Right renal pelvis (tissue), 4 donors: Measurements from ENCODE around the gene WDR90. TPM values are rescaled to one million over a fixed set of nuclear protein-coding genes. Genes with fewer than 3 reads are reported as not detected.

Source experiments
- DNase-seq, 4 donors: peaks; one replicate each; pipeline ENCODE4 v3.0.0-alpha.2; 2013; ENCODE audit warnings: low read depth in 4 of 4, low spot score in 3 of 4, missing footprints in 1 of 4
- polyA plus RNA-seq, 4 donors: library from polyadenylated mRNA; unstranded; fragments of 120-200 nt; gene quantifications; one replicate each; pipeline ENCODE4 v1.2.1, GENCODE V29; 2013; ENCODE audit not compliant: insufficient read length in 4 of 4

Gene WDR90
- polyA plus RNA-seq, 4 donors = 28.1 to 49.7 (median 37.7) TPM

DNA sequence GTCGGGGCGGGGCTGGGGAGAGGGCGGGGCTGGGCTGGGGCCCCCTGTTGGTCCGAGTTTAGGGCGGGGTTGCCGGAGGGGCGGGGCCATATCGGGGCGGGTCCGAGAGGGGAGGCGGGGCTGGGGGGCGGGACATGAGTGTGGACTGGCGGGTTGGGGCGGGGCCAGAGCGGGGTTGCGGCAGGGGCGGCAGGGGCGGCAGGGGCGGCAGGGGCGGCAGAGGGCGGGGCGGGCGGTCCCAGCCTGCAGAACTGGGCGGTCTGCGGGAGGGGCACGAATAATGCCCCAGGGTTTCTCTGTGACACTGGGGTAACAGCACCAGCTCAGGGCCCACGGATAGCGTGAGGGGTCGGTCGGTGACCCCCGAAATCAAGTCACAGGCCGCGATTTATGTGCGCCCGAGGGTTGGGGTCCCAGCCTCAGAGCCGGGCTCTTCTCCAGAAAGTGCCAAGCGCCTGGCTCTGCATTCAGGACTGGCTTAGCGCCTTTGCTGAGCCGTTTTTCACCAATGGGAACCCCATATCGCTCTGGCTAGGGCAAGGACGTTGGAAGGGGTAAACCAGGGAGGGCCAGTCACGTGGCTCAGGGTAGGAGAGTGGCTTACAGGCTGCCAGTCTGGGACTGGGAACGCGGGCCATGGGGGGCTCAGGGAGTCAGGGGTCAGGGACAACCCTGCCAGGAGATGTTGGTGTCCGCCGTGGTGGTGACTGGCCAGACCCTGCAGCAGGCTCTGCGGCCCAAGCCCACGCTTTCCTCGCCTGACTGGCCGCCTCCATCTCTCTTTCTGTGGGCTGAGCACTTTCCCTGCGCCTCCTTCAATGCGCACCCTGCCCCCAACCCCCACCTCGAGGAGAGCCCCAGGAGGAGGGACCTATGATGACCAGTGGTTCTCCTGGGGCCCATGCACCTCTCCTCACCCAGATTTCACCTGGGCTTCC lies 11.8 kb upstream of the WDR90 start:
- peak in 3 of 4 donors; percentile 77 to 80 (median 78) for DNase-seq

DNA sequence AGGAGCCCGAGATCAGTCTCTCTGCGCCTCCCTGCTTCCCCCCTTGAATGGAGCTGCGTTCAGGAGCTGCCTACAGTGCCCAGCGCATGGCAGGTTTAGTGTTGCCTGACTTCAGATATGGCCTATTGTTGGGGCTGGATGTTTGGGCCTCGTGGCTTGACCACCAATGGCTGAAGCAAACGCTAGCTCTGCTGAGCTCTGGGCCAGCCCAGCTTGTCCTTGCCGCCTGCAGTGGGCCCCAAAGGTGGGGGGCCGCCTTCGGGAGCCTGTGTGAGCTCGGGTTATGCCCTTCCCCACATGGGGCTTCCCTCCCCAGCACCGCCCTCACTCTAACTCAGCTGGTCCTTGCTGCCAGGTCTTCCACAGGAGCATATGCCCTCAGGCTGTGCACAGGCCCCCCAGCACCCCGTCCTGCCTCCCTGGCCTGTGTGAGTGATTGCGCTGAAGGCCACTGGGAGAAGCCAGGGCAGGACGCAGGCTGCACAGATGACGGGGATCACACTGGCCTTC lies 11.1 kb upstream of the WDR90 start:
- DNase-seq = no peak

DNA sequence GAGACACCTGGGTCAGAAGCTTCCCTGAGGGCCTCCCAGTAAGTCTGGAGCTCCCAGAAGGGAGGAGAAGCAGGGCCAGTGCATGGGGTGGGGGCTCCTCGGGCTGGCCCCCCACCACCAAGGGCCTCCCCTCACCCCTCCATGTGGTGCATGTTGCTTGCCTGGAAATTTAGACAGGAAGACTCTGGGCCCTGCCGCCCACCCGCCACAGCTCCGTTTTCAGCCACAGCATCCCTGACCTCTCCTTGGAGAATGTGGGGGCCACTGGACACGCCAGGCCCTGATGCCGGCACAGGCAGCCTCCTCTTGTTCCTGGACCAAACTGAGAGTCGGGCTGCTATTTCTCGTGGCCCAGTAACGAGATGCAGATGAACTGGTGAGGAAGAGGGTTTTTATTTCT lies 10.3 kb upstream of the WDR90 start:
- no peak for DNase-seq

DNA sequence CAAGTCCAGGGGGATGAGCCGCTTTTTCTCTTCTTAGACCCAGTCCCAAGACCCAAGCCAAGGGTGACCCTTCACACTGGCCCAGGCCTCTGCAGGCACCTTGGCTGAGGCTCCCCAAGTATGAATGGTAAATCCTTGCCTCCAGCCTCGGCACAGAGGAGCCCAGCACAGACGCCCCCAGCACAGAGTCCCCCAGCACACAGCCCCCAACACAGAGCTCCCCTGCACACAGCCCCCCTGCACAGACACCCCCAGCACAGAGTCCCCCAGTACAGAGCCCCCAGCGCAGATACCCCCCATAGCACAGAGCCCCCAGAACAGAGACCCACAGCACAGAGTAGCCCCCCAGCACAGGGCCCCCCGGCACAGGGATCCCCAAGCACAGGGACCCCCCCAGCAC lies 8.6 kb upstream of the WDR90 start:
- no peak for DNase-seq

DNA sequence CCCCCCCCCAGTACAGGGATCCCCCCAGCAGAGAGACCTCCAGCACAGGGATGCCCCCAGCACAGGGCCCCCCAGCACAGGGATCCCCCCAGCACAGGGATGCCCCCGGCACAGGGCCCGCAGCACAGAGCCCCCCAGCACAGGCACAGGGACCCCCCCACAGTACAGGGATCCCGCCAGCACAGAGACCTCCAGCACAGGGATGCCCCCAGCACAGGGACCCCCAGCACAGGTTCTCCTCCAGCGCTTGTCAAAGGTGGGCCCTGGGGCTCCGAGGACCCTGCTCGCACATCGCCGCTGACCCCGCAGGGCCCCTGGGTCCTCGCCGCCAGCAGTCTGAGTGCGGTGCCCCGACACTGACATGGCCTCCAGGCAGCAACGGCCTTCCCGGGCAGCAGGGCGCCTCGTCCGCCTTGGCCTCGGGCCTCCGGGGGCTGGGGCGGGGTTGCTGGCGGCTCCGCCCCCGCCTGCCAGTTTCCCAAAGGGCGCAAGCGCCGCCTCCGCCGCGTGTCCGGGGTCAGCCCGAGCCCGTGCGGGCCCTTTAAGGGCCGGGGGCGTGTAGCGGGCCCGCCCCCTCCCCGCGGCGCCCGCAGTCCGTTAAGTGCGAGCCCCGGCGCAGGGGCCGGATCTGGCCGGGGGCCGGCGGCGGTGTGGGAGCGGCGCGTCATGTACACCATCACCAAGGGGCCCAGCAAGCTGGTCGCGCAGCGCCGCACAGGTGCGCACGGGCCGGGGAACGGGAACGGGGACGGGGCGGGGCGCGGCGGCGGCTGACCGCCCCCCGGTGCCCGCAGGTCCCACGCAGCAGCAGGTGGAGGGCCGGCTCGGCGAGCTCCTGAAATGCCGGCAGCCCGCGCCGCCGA lies 7.6 kb upstream of the WDR90 start, which contains the start of gene MCRIP2:
Gene MCRIP2, plus strand, starts transcription at position 503 of the 863 bp plus-strand sequence. Its CDS starts 164 bp downstream, at position 667.
- no peak for DNase-seq

DNA sequence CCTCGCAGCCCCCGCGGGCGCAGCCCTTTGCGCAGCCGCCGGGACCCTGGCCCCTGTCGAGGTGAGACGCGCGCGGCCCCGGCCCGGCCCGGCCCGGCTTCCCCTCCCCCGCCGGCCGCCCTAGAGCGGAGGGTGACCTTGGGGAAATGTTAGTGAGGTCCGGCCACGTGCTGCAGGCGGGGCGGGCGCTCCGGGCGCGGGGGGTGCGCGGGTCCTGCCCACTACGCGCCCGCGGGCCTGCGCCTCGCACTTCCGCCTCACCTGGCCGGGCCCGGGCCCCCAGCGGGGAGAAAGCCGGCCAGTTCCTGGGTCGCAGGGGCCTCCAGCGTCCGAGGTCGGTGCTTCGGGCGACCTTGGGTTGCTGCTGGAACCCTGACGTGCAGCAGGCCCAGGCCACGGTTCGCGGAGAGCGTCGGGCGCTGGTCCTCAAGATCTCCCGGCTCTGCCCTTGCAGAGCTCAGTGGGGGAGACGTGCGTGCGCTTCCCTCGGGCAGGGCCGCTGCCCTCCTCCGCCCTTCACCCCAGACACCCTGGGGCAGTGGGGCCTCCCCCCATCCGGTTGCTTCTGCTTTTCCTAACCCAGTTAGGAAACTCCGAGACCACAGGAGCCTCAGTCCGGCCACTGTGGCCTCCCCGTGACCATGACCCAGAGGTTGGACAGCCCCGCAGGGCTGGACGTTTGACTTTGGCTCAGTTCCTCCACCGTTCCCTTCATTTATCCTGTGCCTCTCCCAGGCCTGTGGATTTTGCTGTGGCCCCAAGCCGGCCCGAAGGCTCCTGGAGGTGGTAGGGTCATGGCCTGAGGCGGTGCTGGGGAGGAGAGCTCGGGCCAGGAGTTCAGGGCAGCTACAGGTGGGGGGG lies 6.7 kb upstream of the WDR90 start:
- no peak for DNase-seq

DNA sequence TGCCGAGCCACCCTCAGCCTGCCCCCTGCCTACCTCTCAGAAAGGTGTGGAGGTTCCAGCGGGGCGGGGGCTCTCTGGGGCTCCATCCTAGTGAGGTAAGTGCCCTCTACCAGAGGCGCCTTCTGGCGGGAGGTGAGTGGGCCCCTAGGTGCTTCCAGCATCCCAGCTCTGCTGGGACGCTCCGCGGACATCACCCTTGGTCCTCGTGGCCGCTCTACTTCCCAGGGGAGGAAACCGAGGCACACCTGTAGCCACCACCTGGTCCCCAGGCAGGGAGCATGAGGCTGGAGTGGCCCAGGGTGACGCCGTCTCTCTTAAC lies 6.2 kb upstream of the WDR90 start:
- DNase-seq = no peak

DNA sequence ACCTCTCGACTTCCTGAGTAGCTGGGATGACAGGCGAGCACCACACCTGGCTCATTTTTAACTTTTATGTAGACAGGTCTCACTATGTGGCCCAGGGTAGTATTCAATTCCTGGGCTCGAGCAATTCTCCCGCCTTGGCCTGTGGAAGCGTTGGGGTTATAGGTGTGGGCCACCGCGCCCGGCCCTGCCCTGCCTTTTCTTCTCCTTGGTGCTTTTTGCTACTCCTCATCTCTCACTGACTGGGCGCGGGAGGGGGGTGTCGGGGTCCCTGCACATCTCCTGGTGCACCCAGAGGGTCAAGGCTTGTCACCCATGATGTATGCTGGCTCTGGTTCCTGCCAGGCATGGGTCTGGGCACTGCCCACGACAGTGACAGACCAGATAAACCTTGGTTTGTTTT lies 4.6 kb upstream of the WDR90 start:
- DNase-seq = no peak

DNA sequence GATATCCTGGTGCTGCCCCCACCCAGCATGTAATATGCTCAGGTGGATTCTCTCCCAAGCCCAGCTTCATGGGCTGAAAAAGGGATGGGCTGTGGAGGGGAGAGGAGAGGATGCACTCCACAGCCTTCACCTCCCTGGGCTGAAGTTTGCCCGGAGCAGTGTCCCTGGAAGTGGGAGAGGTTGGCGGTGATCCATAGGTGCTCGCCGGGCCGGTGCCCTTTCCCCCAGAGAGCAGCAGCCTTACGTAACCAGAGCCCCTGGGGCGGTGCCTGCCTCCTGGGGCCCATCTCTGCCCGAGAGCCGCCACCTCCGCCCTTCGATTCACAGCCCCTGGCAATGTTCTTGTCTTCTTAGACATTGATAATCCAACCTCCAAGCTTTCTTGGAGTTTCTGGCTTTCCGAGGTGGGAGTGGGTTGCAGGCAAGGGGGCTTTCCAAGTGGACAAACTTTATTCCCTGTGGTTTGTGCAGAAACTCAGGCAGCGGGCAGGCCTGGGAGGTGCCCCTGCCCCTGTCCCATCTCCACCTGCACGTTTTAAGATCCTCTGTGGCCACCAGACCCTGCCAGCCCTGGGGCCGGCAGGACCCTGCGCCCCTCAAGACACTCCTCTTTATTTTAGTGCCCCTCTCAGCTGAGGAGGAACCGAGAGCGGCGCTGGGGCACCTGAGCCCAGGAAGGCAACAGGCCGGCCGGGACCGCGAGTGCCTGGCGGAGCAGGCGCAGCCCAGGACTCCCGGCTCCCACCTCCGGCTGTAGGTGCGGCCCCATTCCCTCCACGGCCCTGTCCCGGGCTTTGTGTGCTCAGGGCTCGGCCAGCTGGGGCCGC lies 3.1 kb upstream of the WDR90 start:
- no peak for DNase-seq

DNA sequence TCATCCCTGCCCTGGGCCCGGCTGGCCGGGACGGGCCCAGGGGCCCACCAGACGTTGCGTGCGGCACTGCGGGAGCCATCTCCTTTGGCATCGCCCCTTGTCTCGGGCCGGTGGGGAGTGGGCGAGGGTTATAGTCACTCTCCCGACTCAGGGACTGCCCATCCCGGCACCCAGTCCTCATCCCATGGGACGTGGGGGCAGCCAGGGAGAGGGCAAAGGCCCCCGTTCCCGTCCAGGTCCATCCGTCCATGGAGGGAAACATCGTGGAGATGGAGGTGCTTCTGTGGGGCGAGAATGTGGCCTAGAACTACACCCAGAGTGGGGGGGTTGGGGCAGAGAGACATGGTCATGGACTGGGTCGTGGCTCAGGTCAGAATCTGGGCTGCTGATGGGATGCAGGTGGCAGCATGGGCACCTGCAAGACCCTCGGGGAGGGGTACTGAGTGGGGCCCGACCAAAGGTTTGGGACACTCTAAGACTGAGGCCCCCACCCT lies 2.4 kb upstream of the WDR90 start:
- no peak for DNase-seq

DNA sequence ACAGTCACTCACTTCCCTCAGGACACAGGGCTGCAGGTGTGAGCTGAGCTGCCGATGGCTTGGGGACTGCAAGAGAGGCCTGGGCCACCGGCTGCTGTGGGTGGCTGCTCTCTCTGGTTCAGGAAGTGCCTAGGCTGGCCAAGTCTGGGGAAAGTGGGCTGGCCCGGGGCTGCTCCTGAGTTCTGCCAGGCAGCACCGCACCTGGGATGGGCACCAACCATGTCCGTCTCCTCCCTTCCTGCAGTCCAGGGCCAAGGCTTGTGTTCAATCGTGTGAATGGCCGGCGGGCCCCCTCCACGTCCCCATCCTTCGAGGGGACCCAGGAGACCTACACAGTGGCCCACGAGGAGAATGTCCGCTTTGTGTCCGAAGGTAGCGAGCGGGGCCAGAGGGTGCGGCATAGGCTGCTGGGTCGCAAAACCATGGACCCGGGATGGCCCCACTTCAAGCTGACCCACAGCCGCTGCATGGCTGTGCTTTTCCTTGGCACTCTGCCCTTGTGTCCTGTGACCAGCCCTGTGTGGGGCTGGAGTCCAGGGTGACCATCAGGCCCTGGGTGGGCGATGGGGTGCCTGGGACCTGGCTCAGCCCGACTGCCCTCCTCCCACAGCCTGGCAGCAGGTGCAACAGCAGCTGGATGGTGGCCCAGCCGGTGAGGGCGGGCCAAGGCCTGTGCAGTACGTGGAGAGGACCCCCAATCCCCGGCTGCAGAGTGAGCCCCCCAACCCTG lies 1.8 kb upstream of the WDR90 start:
- no peak for DNase-seq

DNA sequence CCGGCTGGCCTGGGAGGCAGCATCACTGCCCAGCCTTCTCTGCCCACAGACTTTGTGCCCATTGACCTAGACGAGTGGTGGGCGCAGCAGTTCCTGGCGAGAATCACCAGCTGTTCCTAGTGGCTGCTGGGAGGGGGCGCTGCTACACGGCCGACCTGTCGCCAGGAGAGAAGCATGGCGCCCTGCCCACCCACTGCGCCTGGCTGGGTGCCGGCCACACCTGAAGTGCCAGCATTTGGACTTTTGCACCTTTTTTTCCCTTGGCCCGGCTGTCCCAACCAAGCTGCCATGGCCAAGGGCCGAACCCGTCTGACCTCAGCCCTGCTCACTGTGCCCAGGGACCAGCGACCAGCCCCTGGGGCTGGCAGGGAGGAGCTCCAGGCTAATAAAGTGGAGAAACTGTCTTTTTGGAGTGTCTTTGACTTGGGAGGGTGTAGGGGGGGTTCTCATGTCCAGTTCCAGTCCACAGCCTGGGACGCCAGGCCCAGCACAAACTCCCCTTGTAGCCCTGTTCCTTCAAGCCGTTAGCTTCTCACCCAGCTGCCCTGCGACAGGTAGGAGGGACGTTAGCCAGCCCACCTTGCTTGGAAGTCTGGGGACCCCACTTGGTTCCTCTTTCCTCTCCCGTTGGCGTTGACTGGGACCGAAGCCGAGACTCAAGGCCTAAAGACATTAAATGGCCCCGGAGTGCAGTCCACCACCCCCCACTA lies 939 bp upstream of the WDR90 start:
- no peak for DNase-seq

DNA sequence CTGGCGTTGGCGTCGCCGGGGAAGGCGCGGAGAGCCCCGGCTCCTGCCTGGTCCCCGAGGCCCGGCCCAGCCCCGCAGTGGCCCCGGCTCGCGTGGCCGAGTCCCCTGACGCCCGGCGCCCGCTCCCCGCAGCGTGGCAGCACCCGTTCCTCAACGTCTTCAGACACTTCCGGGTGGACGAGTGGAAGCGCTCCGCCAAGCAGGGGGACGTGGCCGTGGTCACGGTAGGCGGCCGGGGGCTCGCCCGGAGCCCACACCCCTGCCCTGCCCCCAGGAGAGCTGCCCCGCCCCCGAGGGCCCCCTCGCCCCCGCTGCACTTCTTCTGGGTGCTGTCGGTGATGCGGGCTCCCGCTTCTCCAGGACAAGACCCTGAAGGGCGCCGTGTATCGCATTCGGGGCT lies 466 bp downstream of the WDR90 start:
- no peak for DNase-seq

DNA sequence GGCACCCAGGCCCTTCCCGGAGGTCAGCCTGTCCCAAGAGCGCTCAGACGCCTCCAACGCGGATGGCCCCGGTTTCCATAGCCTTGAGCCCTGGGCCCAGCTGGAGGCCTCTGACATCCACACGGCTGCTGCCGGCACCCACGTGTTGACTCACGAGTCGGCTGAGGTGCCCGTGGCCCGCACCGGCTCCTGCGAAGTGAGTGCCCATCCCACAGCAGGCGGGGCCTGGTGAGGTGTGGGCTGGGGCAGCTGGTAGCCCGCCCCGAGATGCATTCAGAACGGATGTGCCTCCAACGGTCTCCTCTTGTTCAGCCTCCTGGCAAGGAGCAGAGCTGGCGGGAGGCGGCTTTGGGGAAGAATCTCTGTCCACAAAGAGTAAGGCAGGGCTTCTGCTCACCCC lies 2.7 kb downstream of the WDR90 start:
- no peak for DNase-seq

DNA sequence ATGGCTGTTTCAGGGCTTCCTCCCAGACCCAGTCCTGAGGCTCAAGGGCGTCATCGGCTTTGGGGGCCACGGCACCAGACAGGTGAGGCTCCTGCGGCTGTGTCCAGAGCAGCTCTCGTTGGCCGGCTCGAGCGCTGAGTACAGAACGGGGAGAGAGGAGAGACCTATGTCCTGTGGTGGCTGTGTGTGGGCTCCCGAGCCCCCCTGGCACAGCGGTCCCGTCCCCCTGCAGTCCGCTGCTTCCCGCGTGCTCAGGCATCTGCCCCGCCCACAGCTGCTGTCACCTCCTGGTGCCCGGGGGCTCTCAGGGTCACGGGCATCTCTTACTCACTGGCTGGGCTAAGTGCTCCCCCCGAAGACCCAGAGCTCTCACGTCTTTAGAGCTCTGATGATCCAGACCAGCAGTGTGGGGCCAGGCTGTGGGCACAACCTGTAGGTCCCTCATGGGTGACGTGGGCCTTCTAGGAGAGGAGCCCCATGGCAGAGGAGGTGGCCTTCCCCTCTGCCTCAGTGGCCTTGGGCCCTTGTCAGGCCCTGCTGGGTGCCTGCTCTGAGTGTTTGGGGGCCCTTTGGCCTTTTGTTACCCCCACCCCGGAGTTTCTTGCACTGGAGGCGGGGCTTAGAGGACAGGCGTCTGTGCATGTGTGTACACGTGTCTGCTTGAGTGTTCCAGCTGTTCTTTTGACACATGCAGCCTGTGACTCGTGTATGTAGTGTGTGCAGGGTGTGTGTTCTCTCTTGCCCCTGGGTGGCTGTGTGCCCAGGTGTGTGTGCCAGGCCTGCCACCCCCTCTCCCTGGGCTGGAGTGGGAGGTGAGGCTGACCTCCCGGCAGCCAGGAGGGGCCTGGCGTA lies 3.5 kb downstream of the WDR90 start:
- DNase-seq = no peak

DNA sequence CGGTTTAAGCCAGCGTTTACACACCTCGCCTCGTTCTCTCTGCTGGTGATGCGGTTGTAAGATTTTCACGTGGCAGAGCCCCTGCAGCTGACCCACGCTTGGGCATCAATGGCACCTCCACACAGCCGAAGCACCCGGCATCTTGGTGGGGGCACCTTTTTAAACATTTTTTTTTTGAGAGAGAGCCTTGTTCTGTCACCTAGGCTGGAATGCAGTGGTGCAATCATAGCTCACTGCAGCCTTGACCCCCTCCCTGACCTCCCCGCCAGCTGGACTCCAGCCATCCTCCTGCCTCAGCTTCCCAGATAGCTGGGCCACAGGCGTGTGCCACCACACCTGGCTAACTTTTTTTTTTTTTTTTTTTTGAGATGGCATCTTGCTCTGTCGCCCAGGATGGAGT lies 4.9 kb downstream of the WDR90 start:
- DNase-seq = no peak

DNA sequence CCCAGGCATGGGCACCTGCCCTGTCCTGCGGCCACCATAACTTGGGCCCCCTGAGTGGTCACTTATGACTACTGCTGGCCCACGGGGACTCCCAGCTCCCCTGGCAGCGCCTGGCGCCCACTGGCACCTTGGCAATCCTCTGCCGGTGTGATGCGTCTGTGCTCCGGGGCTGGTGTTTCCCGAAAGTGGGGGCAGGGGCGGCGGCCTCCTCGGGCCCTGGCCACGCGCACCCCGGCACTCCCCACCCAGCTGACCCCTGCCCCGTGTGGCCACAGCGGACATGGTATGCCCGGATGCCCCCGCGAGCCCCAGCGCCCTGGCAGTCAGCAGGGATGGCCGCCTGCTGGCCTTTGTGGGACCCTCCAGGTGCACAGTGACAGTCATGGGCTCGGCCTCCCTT lies 8.3 kb downstream of the WDR90 start:
- no peak for DNase-seq
